DMS 273 treated with DMSO at 0.1 percent for 48 hours (cell line): ENCODE results near the gene RIPOR3.

Source experiments
- DNase-seq: peaks from one replicate; lab custom pipeline; 2025; lab: John Stamatoyannopoulos, UW

RIPOR3 gene

GRCh38 chr20:50588034-50588736 is 103.2 kb downstream of the RIPOR3 start:
- DNase-seq: no peak

GRCh38 chr20:50587291-50587961 is 103.9 kb downstream of the RIPOR3 start:
- no peak for DNase-seq

- DNase-seq: no peak
Observed at GRCh38 chr20:50586531-50587232, 104.7 kb downstream of the RIPOR3 start.

GRCh38 chr20:50585678-50586077 is 105.7 kb downstream of the RIPOR3 start:
- no peak for DNase-seq

- DNase-seq: no peak
Observed at GRCh38 chr20:50585214-50585613, 106.1 kb downstream of the RIPOR3 start.

GRCh38 chr20:50584687-50585086 is 106.7 kb downstream of the RIPOR3 start:
- DNase-seq: no peak

- no peak for DNase-seq
Observed at GRCh38 chr20:50583442-50584150, 107.7 kb downstream of the RIPOR3 start.

GRCh38 chr20:50582591-50583234 is 108.6 kb downstream of the RIPOR3 start:
- no peak for DNase-seq

- DNase-seq: no peak
Observed at GRCh38 chr20:50582092-50582491, 109.2 kb downstream of the RIPOR3 start.

GRCh38 chr20:50580842-50581544 is 110.3 kb downstream of the RIPOR3 start:
- DNase-seq: no peak

- DNase-seq: no peak
Observed at GRCh38 chr20:50580016-50580747, 111.2 kb downstream of the RIPOR3 start.

GRCh38 chr20:50579511-50579910 is 111.8 kb downstream of the RIPOR3 start:
- no peak for DNase-seq

GRCh38 chr20:50578778-50579165 is 112.6 kb downstream of the RIPOR3 start:
- no peak for DNase-seq

GRCh38 chr20:50578061-50578777 is 113.1 kb downstream of the RIPOR3 start:
- DNase-seq: no peak

- DNase-seq: no peak
Observed at GRCh38 chr20:50577175-50578018, 113.9 kb downstream of the RIPOR3 start.

- DNase-seq: no peak
Observed at GRCh38 chr20:50575865-50576720, 115.2 kb downstream of the RIPOR3 start.

GRCh38 chr20:50574586-50574985 is 116.8 kb downstream of the RIPOR3 start:
- no peak for DNase-seq

- DNase-seq: no peak
Observed at GRCh38 chr20:50574108-50574507, 117.2 kb downstream of the RIPOR3 start.
